ENCODE data around the gene ASB5. TPM values are rescaled to one million over a fixed set of nuclear protein-coding genes. Genes with fewer than 3 reads are reported as not detected.

Gene ASB5
- total RNA-seq (under 1 TPM in 1 of 9 donors, not detected in 8; 0.27 TPM), polyA plus RNA-seq (under 1 TPM in 2 of 3 donors, not detected in 1; 0.17 to 0.20 TPM)
- long read RNA-seq, donor 1: 0 reads
- long read RNA-seq, donor 2: 0 reads
- long read RNA-seq, donor 3: 0 reads
- long read RNA-seq, donor 4: 0 reads
- long read RNA-seq, donor 5: 0 reads
- long read RNA-seq, donor 6, partial matches to known transcripts: 0 of 1 reads
- long read RNA-seq, donor 6, other reads (novel, unspliced or antisense): 0 of 1 reads
- long read RNA-seq, donor 7, partial matches to known transcripts: 0 of 1 reads
- long read RNA-seq, donor 7, other reads (novel, unspliced or antisense): 0 of 1 reads
- long read RNA-seq, donor 8: 0 reads
- long read RNA-seq, donor 9, partial matches to known transcripts: 0 of 1 reads
- long read RNA-seq, donor 9, other reads (novel, unspliced or antisense): 0 of 1 reads
- long read RNA-seq, donor 10: 0 reads

GRCh38 chr4:176268963-176269362 lies at the start of gene ASB5:
Gene ASB5 (minus strand): TSS chr4:176269222. CDS start chr4:176269108, 114 bp downstream.
- 88 to 90% (median 89%) methylated on average over 11 of the region's 11 CpGs for WGBS, 4 donors
- intact Hi-C loops (cut with DNase I): no loop called here
- H3K36me3 ChIP-seq (replicated peaks in 1 of 2): no peaks in the 10 kb centered on the region
- H3K27ac ChIP-seq: no peak within 1 kb of the TSS
- H3K4me1 ChIP-seq (replicated peaks in 1 of 2): no peaks in the 10 kb centered on the region
- no peaks in the 10 kb centered on the region for H3K27me3 ChIP-seq
- no peak within 1 kb of the TSS for H3K4me3 ChIP-seq
- TF ChIP-seq POLR2A (IDR thresholded peaks at IDR 0.05): no peak
- no peak for TF ChIP-seq CTCF (IDR thresholded peaks at IDR 0.05)
- no peak for DNase-seq
- H3K9me3 ChIP-seq (replicated peaks in 1 of 3): no peaks in the 10 kb centered on the region

GRCh38 chr4:176313596-176314336 lies 44.7 kb upstream of the ASB5 start:
- intact Hi-C loops (cut with DNase I): loop anchor here in 1 of 2 donors (10.0 kb wide), 1 partner anchor 119 kb away; the partner anchor contains the start of gene SPATA4
- Histone ChIP-seq H3K27me3 (no peaks in the 10 kb centered on the region), H3K9me3 (replicated peaks in 1 of 3) (no peaks in the 10 kb centered on the region), H3K36me3 (replicated peaks in 1 of 2) (no peaks in the 10 kb centered on the region), H3K27ac (no peak overlapping the region), H3K4me3 (no peak overlapping the region), H3K4me1 (replicated peaks in 1 of 2) (peaks cover 0 to 2% of the 10 kb centered on the region in 2 donors)
- TF ChIP-seq POLR2A (IDR thresholded peaks at IDR 0.05): no peak
- TF ChIP-seq CTCF (IDR thresholded peaks at IDR 0.05): no peak
- DNase-seq: no peak
- 75 to 87% (median 77%) methylated on average over 7 of the region's 7 CpGs for WGBS, 4 donors

- intact Hi-C loops (cut with DNase I): loop anchor here in 1 of 2 donors (10.0 kb wide), 1 partner anchor 115 kb away; the partner anchor contains the start of gene SPATA4
- no peaks in the 10 kb centered on the region for H3K36me3 ChIP-seq (replicated peaks in 1 of 2)
- H3K9me3 ChIP-seq (replicated peaks in 1 of 3): no peaks in the 10 kb centered on the region
- no peak for DNase-seq
- TF ChIP-seq CTCF (IDR thresholded peaks at IDR 0.05) (no peak), POLR2A (IDR thresholded peaks at IDR 0.05) (no peak)
- H3K27ac ChIP-seq: no peak overlapping the region
- no peak overlapping the region for H3K4me3 ChIP-seq
- H3K4me1 ChIP-seq (replicated peaks in 1 of 2): no peaks in the 10 kb centered on the region
- no peaks in the 10 kb centered on the region for H3K27me3 ChIP-seq
Measured at GRCh38 chr4:176309772-176310171, 40.8 kb upstream of the ASB5 start.

- TF ChIP-seq POLR2A (IDR thresholded peaks at IDR 0.05): no peak
- no peak for TF ChIP-seq CTCF (IDR thresholded peaks at IDR 0.05)
- WGBS, 4 donors: 82 to 95% (median 85%) methylated on average over 2 of the region's 2 CpGs
- Histone ChIP-seq H3K9me3 (replicated peaks in 1 of 3) (no peaks in the 10 kb centered on the region), H3K4me1 (replicated peaks in 1 of 2) (no peaks in the 10 kb centered on the region), H3K36me3 (replicated peaks in 1 of 2) (no peaks in the 10 kb centered on the region), H3K4me3 (no peak overlapping the region), H3K27ac (no peak overlapping the region), H3K27me3 (no peaks in the 10 kb centered on the region)
- no peak for DNase-seq
- intact Hi-C loops (cut with DNase I): no loop called here
Measured at GRCh38 chr4:176309046-176309445, 40.0 kb upstream of the ASB5 start.

All from adrenal gland (tissue), 19 donors.